SK-N-MC (cell line): ENCODE results near the gene ARHGAP29.

Source experiments
- EZH2 ChIP-seq: fragments of 200-600 bp; sonication (generic); IDR thresholded peaks from one replicate; pipeline ENCODE4 v1.6.1; 2017; ENCODE audit warnings: antibody characterized with exemption
- POLR2AphosphoS5 ChIP-seq: IDR thresholded peaks from 2 replicates; pipeline ENCODE4 v1.6.1; 2012; ENCODE audit warnings: mild to moderate bottlenecking, low read depth, low read length, borderline replicate concordance

DNA sequence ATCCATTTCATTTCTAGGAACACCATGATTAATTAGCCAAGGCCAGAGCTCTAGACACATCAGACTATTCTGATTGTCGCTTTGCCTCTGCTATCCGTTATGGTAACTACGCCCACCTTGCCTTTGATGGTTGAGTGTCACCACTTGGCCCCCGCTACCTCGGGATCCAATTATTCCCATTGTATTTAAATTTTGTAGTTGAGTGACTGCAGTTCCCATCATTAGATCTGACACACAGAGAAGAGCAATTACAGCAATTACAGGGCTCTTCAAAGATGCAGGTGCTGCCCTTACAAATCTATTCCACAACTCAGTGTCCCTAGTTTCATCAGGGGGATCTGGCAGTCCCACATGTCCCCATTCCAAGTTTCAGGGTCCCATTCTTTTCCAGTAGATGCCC lies 71.5 kb downstream of the ARHGAP29 start:
- TF ChIP-seq EZH2 = no peak
- TF ChIP-seq POLR2AphosphoS5 = no peak
